ENCODE results near the gene SLC25A21.
"Not testable (repeated sequence)": the region's sequence is repeated elsewhere in the genome, so short reads cannot be mapped to it uniquely, and the experiment has no call there.

Gene SLC25A21

GRCh38 chr14:37036669-37037341 lies 135.6 kb downstream of the SLC25A21 start:
- DNase-seq = no peak

GRCh38 chr14:37035401-37035800 lies 137.0 kb downstream of the SLC25A21 start:
- DNase-seq = no peak

GRCh38 chr14:37034410-37035285 lies 137.8 kb downstream of the SLC25A21 start:
- DNase-seq = no peak

GRCh38 chr14:37032863-37033262 lies 139.5 kb downstream of the SLC25A21 start:
- DNase-seq = no peak

GRCh38 chr14:37027188-37027824 lies 145.1 kb downstream of the SLC25A21 start:
- DNase-seq = no peak

- no peak for DNase-seq
Observed at GRCh38 chr14:37023875-37024565, 148.4 kb downstream of the SLC25A21 start.

- no peak for DNase-seq
Observed at GRCh38 chr14:37021390-37021789, 151.0 kb downstream of the SLC25A21 start.

GRCh38 chr14:37019488-37019887 lies 152.9 kb downstream of the SLC25A21 start:
- no peak for DNase-seq

- no peak for DNase-seq
Observed at GRCh38 chr14:37018571-37019240, 153.7 kb downstream of the SLC25A21 start.

GRCh38 chr14:37013078-37013477 lies 159.3 kb downstream of the SLC25A21 start:
- no peak for DNase-seq

GRCh38 chr14:36998686-36999085 lies 173.7 kb downstream of the SLC25A21 start:
- DNase-seq = no peak

- DNase-seq = no peak
Observed at GRCh38 chr14:36997843-36998242, 174.6 kb downstream of the SLC25A21 start.

GRCh38 chr14:36996857-36997590 lies 175.4 kb downstream of the SLC25A21 start:
- DNase-seq = no peak

- no peak for DNase-seq
Observed at GRCh38 chr14:36996133-36996856, 176.1 kb downstream of the SLC25A21 start.

GRCh38 chr14:36989806-36990205 lies 182.6 kb downstream of the SLC25A21 start:
- DNase-seq = no peak

- no peak for DNase-seq
Observed at GRCh38 chr14:36988989-36989388, 183.4 kb downstream of the SLC25A21 start.

GRCh38 chr14:36988568-36988967 lies 183.8 kb downstream of the SLC25A21 start:
- no peak for DNase-seq

GRCh38 chr14:36986407-36986806 lies 186.0 kb downstream of the SLC25A21 start:
- DNase-seq = no peak

GRCh38 chr14:36981832-36982529 lies 190.4 kb downstream of the SLC25A21 start:
- DNase-seq = no peak

GRCh38 chr14:36980413-36980812 lies 192.0 kb downstream of the SLC25A21 start:
- DNase-seq = not testable (repeated sequence)
